Stimulated activated CD4-positive, alpha-beta T cell treated with anti-CD3 and anti-CD28 coated beads, Interleukin-1b, Interleukin-23, amount 100 ng/mL, for 4 hours (primary cell): ENCODE results near the gene TRAPPC14.

Source experiments
- DNase-seq, 2 donors: peaks; one replicate each; pipeline ENCODE4 v3.0.0-alpha.2; 2020; ENCODE audit warnings: low read depth in 2 of 2

The TRAPPC14 gene

GRCh38 chr7:100173806-100174495 lies 15.4 kb upstream of the TRAPPC14 start:
- DNase-seq, result no peak

DNA sequence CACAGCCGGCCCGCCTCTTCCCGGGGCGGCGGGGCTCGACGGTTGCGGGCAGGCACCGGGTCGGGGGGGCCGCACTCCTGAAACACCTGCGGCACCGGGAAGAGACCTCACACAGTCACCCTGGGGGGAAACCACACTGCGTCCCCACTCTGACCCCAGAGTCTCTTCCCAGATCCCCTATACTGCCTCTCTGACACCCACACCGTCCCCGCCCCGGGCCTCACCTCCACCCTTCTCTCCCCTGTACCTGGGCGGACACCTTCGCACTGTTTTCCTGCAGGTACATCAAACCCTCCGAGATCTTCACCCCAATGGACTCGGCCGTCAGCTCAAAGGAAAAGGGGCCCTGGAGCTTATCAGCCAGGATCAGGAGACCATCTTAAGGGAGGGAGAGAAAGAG lies 13.3 kb upstream of the TRAPPC14 start:
- no peak for DNase-seq

DNA sequence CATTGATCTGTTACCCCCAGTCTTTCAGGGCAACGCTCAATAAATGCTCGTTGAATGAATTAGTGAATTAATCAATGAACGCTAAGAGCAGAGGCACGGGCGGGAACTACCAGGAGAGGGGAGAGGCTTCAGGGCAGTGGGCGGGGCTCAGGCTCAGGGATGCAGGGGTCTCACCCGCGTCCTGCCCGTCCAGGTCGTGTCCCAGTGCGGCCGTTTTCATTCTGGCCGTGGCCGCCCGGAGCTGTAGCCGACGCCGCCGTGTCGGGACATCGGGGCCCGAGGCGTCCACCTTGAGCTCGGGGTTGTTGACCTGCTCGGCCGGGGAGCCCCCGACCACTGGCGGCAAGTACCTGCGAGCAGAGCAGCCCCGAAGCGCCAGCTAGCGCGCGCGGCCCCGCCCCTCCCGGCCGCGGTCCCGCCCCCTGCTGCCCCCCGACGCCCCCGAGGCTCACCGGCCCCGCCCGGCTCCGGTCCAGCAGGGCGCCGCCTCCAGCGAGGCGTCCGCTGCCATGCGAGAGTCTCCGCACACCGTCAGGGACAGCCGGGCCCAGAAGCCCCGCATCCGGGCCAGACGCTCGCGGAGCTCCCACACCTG lies 12.7 kb upstream of the TRAPPC14 start:
- no peak for DNase-seq

DNA sequence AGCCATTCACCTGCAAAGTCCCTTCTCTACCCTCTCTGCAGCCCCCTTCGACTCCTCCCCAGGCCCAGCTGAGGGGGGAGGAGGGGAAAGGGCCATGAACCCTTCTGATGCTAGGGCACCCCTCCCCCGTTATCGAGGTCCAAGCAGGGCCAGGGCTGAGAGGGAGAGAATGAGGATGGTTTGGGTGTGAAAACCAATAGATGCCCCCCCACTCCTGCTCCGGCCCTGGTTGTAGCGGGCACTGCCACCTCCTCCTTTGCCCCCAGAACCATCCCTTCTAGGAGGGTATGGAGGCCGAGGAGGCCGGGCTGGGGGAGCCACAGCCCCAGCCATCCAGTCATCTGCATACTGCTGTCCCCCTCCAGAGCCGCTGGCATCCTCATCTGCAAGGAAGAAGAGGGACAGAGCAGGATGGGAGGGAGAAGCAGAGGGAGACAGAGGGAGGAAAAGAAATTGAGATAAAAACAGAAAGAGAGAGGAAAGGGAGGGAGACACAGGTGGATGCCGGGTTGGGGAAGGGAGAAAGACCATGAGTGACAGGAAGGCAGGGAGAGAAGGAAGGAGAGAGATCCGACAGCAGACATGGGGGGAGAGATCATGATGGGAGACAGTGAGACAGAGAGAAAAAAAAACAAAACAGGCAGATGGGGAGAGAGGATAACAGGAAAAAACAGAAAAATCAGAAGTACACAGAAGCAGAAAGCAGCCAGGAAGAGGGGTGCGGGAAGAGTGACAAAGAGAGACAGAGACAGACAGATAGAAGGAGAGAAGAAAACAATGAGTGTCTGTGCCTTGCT lies 11.8 kb upstream of the TRAPPC14 start:
- no peak for DNase-seq

GRCh38 chr7:100169147-100169850 lies 10.8 kb upstream of the TRAPPC14 start:
- DNase-seq, result no peak

DNA sequence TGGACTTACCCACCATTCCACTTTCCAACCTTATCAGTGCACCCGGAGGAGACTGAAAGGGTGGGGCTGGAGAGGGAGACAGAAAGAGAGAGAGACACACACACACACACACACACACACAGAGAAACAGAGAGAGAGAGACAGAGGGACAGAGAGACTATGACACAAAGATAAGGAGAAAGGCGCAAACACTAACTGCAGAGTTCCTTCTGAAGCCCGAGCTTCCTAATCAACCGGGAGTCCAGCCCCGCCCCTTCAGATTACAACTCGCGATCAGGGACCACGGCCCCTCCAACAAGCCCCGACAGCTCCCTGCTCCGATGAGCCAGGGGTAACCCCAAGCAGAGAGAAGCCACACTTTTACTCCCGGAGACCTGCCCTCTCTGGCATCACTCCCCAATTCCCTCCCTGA lies 9.4 kb upstream of the TRAPPC14 start:
- no peak for DNase-seq

GRCh38 chr7:100166970-100167911 lies 8.7 kb upstream of the TRAPPC14 start:
- no peak for DNase-seq

GRCh38 chr7:100166317-100166940 lies 7.9 kb upstream of the TRAPPC14 start:
- no peak for DNase-seq

- DNase-seq, result no peak
Observed at GRCh38 chr7:100163871-100164270, 5.3 kb upstream of the TRAPPC14 start.

DNA sequence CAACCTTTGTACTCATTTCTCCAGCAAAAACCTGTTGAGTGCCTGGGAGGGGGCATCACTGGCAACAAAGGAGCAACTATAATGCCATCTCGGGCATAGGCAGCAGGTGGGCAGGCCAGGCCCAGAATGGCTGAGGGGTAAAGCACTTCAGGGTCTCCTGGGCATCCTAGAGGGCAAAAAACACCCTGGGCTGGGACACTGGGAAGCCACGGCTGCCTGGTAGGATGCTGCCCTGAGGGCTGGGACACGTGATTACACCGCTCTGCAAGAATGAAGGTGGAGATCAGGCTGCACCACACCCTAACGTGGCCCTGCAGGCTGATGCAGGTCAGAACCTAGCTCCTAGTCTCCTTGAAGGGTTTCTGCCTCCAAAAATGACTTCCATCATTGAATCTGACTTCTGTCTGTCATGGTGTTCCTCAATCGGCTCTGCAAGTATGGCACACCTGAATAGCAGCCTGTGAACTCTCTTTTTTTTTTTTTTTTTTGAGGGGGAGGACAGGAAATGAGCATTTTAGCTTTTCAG lies 4.5 kb upstream of the TRAPPC14 start:
- no peak for DNase-seq

DNA sequence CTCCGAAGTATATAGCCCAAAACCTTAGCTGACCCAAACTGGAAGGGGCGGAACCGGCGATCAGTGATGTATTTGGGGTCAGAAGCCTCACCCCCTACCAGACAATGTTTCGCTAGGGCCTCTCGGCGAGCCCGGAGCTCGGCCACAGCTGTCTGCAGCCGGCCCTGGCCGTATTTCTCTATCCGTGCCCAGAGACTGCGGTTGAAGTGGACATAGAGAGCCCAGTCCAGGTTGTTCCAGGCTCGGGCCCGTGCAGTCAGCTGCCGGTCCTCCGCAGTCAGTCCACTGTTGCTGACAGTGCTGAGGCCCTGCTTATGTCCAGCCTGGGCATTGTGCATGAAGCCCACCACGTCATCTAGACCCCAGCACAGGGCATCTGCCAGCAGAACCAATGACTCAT lies 1.5 kb upstream of the TRAPPC14 start:
- no peak for DNase-seq

GRCh38 chr7:100159099-100159623 lies 638 bp upstream of the TRAPPC14 start:
- DNase-seq, result no peak

DNA sequence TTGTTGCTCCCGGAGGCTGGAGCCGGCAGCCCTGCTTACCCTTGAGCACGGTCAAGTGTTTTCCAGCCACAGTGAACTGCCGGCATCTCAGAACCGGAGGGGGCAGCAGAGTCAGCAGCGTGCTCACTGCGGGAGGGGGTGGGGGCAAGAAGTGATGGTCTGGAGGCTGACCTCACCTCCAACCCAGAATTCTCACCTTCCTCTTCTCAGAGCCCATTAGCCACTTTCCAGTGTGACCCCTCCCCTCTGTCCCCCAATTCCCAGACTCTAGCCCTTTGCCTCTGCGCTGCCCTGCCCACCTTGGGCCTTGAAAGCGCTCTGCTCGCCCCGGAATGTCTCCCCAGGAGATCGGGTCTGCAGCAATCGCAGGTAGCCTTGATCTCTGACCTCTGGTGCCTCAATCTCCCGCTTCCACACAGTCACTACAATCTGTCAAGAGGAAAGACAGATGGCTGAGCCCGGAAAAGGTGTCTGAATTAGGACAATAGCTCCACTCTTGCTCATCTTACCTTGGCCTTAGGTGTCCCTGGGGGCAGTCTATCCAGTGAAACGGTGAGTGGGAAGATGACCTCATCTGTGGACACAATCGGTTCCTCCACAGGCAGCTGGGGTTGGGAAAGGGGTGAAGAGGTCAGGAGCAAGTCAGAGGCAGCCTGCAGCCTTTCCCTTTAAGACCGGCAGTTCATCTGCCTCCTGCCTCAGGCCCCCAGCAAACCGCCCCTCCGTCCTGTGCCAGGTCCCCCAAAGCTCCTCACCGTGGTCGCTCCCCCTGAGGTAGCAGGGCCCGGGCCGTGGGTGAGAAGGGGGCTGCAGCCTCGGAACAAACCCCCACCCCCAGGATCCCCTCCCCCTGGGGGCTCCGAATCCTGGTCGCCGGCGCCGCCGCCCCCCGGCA lies 942 bp downstream of the TRAPPC14 start:
- no peak for DNase-seq

GRCh38 chr7:100157069-100157333 lies 1.5 kb downstream of the TRAPPC14 start:
- DNase-seq, result no peak

DNA sequence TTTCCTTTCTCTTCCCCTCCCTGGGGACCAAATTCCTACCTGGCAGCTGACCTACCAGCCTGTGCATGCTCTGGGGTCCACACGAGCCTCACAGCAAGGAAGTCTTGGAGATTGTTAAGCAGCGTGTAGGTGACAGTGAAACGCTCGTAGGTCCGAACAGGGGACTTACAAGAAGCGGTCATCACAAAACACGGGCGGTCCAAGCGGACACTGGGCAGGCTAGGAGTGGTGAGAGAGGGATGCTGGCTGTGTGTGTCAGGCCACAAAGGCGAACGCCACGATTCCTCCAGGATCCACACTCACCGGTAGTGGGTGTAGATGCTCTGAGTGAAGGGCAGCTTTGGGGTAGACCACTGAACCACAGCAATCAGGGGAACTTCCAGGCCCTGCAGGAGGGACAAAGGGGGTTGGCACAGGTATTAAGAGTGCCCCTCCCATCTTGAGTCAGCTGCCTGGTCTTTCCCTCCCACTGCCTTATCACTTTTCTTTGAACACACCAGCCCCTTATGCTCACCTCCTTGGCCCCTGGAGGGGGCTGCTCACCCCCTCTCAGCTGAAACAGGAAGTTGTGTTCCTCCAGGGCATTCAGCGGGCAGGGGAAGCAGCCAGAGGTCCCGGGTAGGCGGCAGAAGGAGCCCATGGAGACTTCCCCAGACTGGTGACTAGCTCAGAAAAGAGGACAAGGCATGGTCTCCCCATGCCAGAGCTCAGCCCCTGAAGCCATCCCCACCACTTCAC lies 2.0 kb downstream of the TRAPPC14 start:
- no peak for DNase-seq

DNA sequence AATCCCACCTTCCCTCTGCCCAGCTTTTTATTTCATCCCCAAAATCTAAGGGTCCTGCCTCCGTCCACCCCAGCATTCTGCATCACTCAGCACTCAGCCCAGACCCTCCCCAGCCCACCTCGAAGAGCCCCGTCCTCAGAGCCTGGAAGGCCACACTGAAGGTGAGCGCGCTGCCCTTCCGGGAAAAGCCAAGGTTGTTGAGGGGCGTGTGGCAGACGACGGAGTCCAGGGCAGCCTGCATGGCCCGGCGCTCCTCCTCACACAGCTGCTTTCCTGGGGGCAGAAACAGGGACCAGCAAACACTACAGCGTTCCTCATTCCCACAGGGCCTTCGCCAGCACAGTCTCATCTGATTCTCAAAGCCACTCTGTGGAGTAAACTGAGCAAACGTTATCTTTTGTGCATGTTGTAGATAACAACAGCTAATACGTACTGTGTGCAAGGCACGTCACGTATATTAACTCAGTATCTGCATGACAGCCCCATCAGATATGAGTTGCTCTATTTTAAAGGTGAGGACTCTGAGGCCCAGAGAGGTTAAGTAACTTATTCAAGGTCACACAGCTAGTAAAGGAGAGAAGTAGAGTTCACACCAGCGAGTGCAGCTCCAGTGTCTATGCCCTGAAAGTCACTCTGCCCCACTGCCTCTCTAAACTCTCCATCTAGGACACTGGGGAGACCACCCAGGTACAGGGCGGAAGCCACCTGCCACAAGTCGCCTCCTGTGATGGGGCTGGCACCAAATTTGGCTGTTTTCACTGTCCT lies 2.8 kb downstream of the TRAPPC14 start:
- no peak for DNase-seq

DNA sequence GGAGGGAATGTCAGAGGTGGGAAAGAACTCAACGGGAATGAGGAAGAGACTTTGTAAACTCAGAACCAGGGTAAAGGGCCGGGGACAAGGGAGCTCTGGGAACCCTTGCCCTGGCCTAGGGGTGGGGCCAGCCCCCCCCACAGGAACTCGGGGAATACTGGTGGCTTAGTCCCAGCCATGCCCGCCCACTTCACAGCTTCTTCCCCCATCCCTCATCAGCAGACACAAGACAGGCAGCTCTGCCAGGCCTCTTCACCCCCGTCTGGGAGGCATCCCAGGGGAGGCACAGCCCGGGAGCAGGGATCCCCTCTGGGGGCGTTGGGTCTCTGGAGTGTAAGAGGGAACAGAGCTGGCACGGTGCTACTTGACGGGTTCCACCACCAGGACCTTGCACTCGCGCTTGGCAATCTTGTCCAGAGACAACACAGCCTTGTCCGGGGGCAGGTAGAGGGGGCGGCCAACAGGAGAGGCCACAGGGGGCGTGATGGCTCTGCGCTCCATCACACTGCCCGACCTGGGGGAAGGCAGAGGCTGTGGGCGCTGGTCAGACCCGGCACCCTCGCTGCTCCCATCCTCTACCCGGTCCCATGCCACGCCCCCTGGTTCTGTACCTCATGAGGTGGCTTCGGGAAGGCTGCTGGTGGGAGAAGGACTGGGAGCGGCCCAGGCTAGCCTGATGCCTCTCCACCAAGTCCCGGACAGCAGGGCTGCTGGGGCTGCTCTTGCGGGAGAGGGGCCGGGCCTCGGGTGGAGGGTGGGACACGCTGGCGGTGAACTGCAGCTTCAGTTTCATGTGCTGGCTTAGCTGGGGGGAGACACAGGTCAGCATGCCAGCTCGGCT lies 3.7 kb downstream of the TRAPPC14 start:
- DNase-seq, result no peak
